Adrenal gland (tissue), 12 donors: ENCODE data around the gene PDCD7. TPM values are rescaled to one million over a fixed set of nuclear protein-coding genes. Genes with fewer than 3 reads are reported as not detected.

Source experiments
- DNase-seq, 7 donors: peaks; one replicate each; pipeline ENCODE4 v3.0.0-alpha.2; 2019 to 2020
- H3K27ac ChIP-seq, 5 donors: fragments of 200-600 bp; sonication (generic) in 4 of 5; 1 replicate in 3 of 5; 2 replicates in 2 of 5; pipeline versions ENCODE4 v1.5.1 to v1.8.0; 2016 to 2020; ENCODE audit warnings: mild to moderate bottlenecking in 1 of 5
- H3K27me3 ChIP-seq: fragments of 200-600 bp; 2 replicates; pipeline ENCODE4 v1.8.0; 2021
- H3K36me3 ChIP-seq, 2 donors: fragments of 200-600 bp; replicated peaks in 1 of 2; 1 replicate in 1 of 2; 2 replicates in 1 of 2; pipeline versions ENCODE4 v1.5.1 to v1.8.0; 2018 to 2022
- H3K4me1 ChIP-seq, 2 donors: fragments of 200-600 bp; replicated peaks in 1 of 2; 1 replicate in 1 of 2; 2 replicates in 1 of 2; pipeline versions ENCODE4 v1.5.1 to v1.8.0; 2018 to 2021
- H3K4me3 ChIP-seq, 4 donors: fragments of 200-600 bp; sonication (generic) in 3 of 4; one replicate each; pipeline ENCODE4 v1.5.1; 2016 to 2018
- H3K9me3 ChIP-seq, 3 donors: fragments of 200-600 bp; sonication (generic) in 1 of 3; replicated peaks in 1 of 3; 1 replicate in 2 of 3; 2 replicates in 1 of 3; pipeline versions ENCODE4 v1.5.1 to v1.8.0; 2016 to 2021
- POLR2A ChIP-seq, 2 donors: fragments of 450-650 bp; IDR thresholded peaks; one replicate each; pipeline ENCODE4 v1.6.1; 2017; ENCODE audit warnings: antibody characterized with exemption in 2 of 2, mild to moderate bottlenecking in 2 of 2, moderate library complexity in 1 of 2
- WGBS, 4 donors: extraction: QIAGEN DNeasy Blood & Tissue Kit in 2 of 4; methylation state at CpG; one replicate each; pipeline versions ENCODE4 v1.1.5 to v1.1.7; 2013 to 2017; 5-methylcytosine and 5-hydroxymethylcytosine counted together
- intact Hi-C, 2 donors: fragments of 100-400 bp; cut with DNase I; formaldehyde crosslinking; loops; one replicate each; pipeline versions ENCODE4 v1.14.1 to v1.15.0; 2022 to 2023
- polyA plus RNA-seq, 3 donors: library from polyadenylated mRNA; stranded (reverse); fragments of 200-250 nt in 2 of 3; fragments of 350-450 nt in 1 of 3; fragmentation: Illumina TruSeq in 1 of 3; extraction: RNeasy Lipid Tissue Mini Kit (QIAGEN cat#74804) in 1 of 3; gene quantifications; one replicate each; pipeline ENCODE4 v1.2.3, GENCODE V29; 2013 to 2014
- total RNA-seq, 9 donors: library from RNA; depleted of rRNA in 4 of 9; stranded (reverse); fragments of >200 nt in 4 of 9; fragments of 120-200 nt in 1 of 9; fragmentation: NEBNext Ultra II Directional in 1 of 9; extraction: Animal tissue kit (Norgen Biotek cat#: 25700) in 1 of 9; gene quantifications; one replicate each; pipeline versions ENCODE4 v1.1.0 to v1.2.4, GENCODE V29; 2013 to 2023
- TF ChIP-seq, protein P1 (sequence below), 6 experiments: fragments of 450-650 bp in 4 of 6; fragments of 200-600 bp in 2 of 6; sonication (generic) in 1 of 6; IDR thresholded peaks; 1 replicate in 5 of 6; 2 replicates in 1 of 6; pipeline versions ENCODE4 v1.5.1 to v1.8.0; 2016 to 2021; ENCODE audit warnings: antibody characterized with exemption in 6 of 6, mild to moderate bottlenecking in 2 of 6, moderate library complexity in 1 of 6
- donor health status: healthy with polysubstance abuse.
- donor health status: Bipolar disorder and iron deficiency.
- donor health status: DM: yes; HTN: yes; CAD: no.
- donor health status: DM: no; HTN: no; CAD: no.
- donor health status: DM: no; HTN: no; CAD: no.
- donor health status: DM: yes; HTN: yes; CAD: no.

Gene PDCD7
- total and polyA plus RNA-seq, 12 donors = 9.8 to 121 (median 18.9) TPM

DNA sequence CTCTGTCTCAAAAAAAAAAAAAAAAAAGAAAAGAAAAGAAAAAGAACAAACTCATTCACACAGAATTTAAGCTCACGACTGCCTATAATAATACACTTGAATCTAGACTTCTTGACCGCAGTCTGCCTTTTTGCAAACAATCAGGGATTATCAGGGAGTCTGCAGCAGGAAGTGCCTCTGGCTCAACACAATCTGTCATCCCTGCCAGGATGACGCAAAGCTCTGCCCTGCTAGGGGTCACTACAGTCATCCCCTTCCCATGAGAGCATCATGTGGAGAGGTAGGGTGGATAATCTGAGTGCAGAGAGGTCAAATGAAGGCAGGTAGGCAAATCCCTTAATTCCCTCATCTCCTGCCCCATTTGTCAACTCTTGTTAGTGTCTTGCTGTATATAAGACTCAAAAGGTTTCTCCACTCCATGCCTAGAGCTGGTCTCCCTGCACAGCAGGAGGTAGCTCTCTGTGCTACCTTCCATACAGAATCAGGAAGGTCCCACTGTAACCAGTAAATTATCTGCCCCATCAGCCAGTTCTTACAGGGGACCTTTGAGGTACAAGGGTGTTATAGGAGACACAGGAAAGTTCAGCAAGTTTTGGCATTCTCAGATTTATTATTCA lies 22.8 kb downstream of the PDCD7 start:
- peak in 1 of 7 donors; percentile 27 for DNase-seq
- H3K27ac ChIP-seq = peak overlapping the region in 1 of 5 donors; percentile 5

DNA sequence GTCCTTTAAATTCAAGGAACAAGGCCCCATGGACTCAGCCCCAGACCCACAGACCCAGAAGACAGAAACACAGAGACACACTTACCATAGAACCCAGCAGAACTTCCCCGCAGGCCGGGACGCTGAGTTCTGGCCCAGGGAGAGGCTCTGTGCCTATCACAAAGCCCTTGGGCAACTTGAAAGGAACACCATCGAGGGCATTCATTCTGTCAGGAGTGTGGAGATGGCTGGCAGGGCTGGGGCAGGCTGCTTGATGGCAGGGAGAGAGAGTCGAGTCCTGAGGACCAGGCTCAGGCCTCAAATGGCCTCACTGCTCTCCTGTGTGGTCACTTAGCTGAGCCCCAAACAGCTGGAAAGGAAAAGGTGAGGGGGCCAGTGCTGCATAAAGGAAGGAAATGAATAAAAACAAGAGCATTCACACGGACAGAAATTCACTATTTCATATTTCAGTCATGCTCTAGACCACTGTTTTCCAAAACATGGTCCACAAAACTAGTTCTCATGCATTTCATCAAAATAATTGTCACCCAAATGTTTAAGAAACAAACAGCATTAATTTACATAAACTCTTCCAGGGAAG lies 27.5 kb downstream of the PDCD7 start:
- intact Hi-C loops = loop anchor here in 1 of 2 donors (10.0 kb wide), 1 partner anchor 51 kb away; no protein-coding TSS in a partner anchor
- Histone ChIP-seq H3K4me1 (no peaks in the 10 kb centered on the region), H3K27ac (no peak overlapping the region), H3K4me3 (no peak overlapping the region), H3K9me3 (no peaks in the 10 kb centered on the region), H3K36me3 (peaks cover 0 to 11% of the 10 kb centered on the region in 2 donors), H3K27me3 (no peaks in the 10 kb centered on the region)
- TF ChIP-seq, protein P1, sequence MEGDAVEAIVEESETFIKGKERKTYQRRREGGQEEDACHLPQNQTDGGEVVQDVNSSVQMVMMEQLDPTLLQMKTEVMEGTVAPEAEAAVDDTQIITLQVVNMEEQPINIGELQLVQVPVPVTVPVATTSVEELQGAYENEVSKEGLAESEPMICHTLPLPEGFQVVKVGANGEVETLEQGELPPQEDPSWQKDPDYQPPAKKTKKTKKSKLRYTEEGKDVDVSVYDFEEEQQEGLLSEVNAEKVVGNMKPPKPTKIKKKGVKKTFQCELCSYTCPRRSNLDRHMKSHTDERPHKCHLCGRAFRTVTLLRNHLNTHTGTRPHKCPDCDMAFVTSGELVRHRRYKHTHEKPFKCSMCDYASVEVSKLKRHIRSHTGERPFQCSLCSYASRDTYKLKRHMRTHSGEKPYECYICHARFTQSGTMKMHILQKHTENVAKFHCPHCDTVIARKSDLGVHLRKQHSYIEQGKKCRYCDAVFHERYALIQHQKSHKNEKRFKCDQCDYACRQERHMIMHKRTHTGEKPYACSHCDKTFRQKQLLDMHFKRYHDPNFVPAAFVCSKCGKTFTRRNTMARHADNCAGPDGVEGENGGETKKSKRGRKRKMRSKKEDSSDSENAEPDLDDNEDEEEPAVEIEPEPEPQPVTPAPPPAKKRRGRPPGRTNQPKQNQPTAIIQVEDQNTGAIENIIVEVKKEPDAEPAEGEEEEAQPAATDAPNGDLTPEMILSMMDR (IDR thresholded peaks at IDR 0.05) = no peak
- TF ChIP-seq POLR2A (IDR thresholded peaks at IDR 0.05) = no peak
- WGBS, 4 donors = 81 to 87% (median 85%) methylated on average over 2 to 6 of the region's 6 CpGs
- DNase-seq = peak in 1 of 7 donors; percentile 24

More for the DNA sequence above, 22.8 kb downstream of the PDCD7 start:
- Histone ChIP-seq H3K27me3 (no peaks in the 10 kb centered on the region), H3K36me3 (peaks cover 0 to 46% of the 10 kb centered on the region in 2 donors), H3K4me3 (no peak overlapping the region), H3K9me3 (no peaks in the 10 kb centered on the region), H3K4me1 (no peaks in the 10 kb centered on the region)
- intact Hi-C loops = no loop called here
- WGBS, 4 donors = 47 to 66% (median 64%) methylated on average over 3 of the region's 3 CpGs
- TF ChIP-seq POLR2A (IDR thresholded peaks at IDR 0.05) = no peak

DNA sequence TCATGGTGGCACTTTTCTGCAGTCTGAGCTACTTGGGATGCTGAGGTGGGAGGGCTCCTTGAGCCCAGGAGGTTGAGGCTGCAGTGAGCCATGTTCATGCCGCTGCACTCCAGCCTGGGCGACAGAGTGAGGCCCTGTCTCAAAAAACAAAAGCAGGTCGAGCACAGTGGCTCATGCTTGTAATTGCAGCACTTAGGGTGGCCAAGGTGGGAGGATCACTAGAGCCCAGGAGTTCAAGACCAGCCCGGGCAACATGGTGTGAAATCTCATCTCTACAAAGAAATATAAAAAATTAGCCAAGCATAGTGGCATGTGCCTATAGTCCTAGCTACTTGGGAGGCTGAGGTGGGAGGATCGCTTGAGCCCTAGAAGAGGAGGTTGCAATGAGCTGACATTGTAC lies 28.6 kb downstream of the PDCD7 start:
- Histone ChIP-seq H3K9me3 (no peaks in the 10 kb centered on the region), H3K27me3 (no peaks in the 10 kb centered on the region), H3K4me3 (no peak overlapping the region), H3K27ac (no peak overlapping the region), H3K36me3 (peaks cover 0 to 11% of the 10 kb centered on the region in 2 donors), H3K4me1 (no peaks in the 10 kb centered on the region)
- intact Hi-C loops = loop anchor here in 1 of 2 donors (10.0 kb wide), 1 partner anchor 50 kb away; no protein-coding TSS in a partner anchor
- WGBS, 4 donors = 90 to 94% (median 93%) methylated on average over 4 to 5 of the region's 5 CpGs
- TF ChIP-seq, protein P1 (IDR thresholded peaks at IDR 0.05) = no peak
- peak in 1 of 7 donors; percentile 24 for DNase-seq

DNA sequence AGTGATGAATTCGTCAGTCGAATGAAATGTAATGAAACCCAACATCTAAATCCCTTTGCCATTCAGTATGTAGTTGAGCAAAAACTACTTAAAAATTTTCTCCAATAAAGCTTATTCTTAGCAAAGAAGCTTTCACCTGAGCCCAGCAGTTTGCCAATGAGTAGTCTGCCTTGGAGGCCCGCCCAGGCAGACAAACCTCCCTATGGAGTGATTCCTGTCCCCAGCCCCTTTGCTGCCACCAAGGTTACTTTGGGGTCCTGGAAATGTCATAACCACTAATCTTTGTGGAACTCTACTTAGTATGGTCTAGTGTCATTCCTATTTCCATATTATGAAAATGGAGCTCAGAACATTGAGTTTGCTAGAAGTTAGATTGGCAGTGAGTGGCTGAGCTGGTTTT lies 30.7 kb downstream of the PDCD7 start:
- intact Hi-C loops = loop anchor here in 1 of 2 donors (10.0 kb wide), 1 partner anchor 48 kb away; no protein-coding TSS in a partner anchor
- Histone ChIP-seq H3K27ac (no peak overlapping the region), H3K36me3 (peaks cover 0 to 30% of the 10 kb centered on the region in 2 donors), H3K4me1 (no peaks in the 10 kb centered on the region), H3K4me3 (no peak overlapping the region), H3K9me3 (no peaks in the 10 kb centered on the region), H3K27me3 (no peaks in the 10 kb centered on the region)
- WGBS, 4 donors = 96 to 98% (median 97%) methylated on average over 3 of the region's 3 CpGs
- TF ChIP-seq POLR2A (IDR thresholded peaks at IDR 0.05) = no peak
- TF ChIP-seq, protein P1 (IDR thresholded peaks at IDR 0.05) = no peak
- no peak for DNase-seq
